Stimulated activated CD4-positive, alpha-beta T cell treated with anti-CD3 and anti-CD28 coated beads, Interleukin-2, amount 100 ng/mL, for 48 hours (primary cell): ENCODE data around the gene PCNX2.

Experiments used
- DNase-seq, 2 donors: peaks; one replicate each; pipeline ENCODE4 v3.0.0-alpha.2; 2020

Gene PCNX2

DNA sequence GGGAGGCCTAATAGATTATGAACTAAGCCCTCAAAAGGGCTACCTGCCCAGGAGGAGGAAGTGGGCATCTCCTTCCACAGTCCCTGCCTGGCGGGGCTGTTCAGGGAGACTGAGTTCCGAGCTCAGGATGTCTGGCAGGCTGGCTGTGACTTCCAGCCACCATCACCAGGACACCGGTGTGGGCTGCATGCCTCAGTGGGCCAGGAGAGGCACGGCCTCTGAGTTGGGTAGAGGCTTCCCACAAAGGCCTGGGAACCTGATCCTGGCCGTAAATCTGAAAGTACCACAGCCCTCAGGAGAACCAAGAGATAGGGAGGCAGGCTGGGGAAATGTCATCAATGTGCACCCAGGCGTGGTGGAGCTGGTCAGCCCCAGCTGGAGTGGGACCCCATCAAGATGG lies 316.0 kb downstream of the PCNX2 start:
- no peak for DNase-seq

DNA sequence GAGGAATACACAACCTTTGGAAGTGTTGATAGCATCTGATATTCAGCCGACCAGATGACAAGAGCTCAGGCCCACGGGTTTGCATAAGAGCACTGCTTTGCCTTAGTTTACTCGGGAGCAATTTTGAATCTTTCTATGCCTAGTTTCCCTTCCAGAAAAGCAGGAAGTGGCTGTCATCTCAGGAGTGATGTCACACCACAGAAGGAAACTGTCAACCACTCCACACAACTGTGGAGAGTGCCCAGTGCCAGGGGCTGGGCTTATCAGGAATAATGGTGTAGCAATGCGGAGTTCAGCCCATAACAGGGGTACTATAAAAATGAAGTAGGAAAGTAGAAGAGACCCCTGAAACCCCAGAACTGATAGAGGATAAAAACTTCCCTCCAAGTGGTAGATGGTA lies 316.7 kb downstream of the PCNX2 start:
- DNase-seq, result no peak

GRCh38 chr1:232978091-232978634 lies 317.4 kb downstream of the PCNX2 start:
- no peak for DNase-seq

DNA sequence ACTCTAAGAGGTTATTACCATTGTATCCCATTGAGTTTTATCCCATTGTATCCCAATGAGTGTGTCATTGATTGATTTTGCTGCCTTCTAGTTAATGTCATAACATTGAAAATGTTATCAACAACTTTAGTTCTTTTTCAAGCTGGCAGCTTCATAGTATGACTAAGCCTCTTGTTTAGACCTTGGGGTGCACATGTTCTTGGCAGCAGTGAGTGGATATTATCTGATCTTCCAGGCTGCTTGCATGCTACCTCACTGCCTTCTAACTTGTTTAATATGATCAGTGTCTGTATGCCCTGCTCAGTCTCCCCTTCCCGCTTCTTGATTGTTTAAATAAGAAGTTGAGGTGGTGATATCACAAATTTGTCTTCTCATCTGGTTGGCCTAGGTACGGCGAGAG lies 320.6 kb downstream of the PCNX2 start:
- DNase-seq, result no peak

- no peak for DNase-seq
These were observed 321.6 kb downstream of the PCNX2 start for GRCh38 chr1:232973652-232974611.

GRCh38 chr1:232970508-232970907 lies 325.0 kb downstream of the PCNX2 start:
- DNase-seq, result no peak

GRCh38 chr1:232969799-232970198 lies 325.7 kb downstream of the PCNX2 start:
- no peak for DNase-seq

DNA sequence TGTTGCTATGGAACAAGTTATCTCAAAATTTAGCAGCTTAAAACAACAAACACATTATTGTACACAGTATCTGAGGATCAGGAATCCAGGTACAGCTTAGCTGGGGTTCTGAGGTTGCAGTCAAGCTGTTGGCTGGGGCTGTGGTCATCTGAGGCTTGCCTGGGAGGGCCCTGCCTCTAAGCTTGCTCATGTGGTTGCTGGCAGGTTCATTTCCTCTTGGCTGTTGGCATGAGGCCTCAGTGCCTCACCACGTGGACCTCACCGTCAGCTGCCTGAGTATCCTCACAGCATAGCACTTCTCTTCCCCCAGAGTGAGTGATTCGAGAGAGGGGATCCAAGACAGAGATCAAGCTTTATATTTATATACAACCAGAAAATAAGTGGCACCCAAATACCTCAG lies 326.6 kb downstream of the PCNX2 start:
- no peak for DNase-seq

GRCh38 chr1:232968391-232968790 lies 327.1 kb downstream of the PCNX2 start:
- no peak for DNase-seq

GRCh38 chr1:232966663-232967062 lies 328.9 kb downstream of the PCNX2 start:
- DNase-seq, result no peak

GRCh38 chr1:232965912-232966217 lies 329.7 kb downstream of the PCNX2 start:
- DNase-seq, result no peak

- DNase-seq, result no peak
These were observed 330.2 kb downstream of the PCNX2 start for GRCh38 chr1:232965124-232965911.

GRCh38 chr1:232964601-232965000 lies 330.9 kb downstream of the PCNX2 start:
- no peak for DNase-seq

DNA sequence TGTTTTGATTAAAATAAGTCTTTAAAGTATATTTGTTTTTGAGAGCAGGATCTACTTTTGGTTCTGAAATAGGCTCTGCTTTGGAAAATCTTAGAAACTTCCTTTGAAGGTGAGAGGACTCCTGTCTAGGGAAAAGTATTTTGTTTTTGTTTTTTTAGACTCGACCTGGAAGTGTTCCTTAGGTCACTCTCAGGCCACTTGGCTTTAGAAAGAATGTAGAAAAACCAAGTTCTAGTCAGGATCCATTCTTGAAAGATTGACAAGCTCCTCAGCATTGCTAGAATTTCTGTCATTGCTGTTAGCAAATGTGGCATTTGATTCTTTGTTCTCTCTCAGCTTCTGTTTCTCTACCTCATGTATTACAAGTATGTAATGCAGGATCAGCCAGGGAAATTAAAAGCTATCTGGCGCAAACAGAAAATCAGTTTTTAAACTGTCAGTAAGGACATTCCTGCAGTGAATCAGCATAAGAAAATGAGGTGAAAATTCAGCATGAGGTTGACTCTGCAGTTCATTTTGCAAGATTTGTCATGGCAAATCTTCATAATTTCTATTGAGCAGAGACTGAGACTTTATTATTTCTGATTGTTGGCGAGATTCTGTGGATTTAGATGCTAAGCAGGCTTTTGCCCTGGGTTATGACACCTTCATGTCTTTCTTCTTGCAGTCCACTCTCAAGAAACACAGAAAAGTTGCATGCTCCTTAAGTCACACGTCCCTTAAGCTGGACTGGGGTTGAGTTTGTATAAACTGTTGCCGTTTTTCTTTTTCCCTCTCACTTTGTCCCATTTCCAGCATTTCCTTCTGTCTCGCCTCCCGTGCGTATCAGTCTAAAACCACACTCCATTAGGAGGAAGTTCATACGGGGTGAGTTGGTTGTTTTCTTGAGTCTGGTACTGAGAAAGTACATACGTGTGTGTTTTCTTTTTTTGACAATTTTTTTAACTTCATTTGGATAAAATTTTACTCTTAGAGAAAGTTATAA lies 332.5 kb downstream of the PCNX2 start:
- DNase-seq, result no peak

- no peak for DNase-seq
These were observed 337.5 kb downstream of the PCNX2 start for GRCh38 chr1:232958067-232958466.

- no peak for DNase-seq
These were observed 339.4 kb downstream of the PCNX2 start for GRCh38 chr1:232956081-232956480.

DNA sequence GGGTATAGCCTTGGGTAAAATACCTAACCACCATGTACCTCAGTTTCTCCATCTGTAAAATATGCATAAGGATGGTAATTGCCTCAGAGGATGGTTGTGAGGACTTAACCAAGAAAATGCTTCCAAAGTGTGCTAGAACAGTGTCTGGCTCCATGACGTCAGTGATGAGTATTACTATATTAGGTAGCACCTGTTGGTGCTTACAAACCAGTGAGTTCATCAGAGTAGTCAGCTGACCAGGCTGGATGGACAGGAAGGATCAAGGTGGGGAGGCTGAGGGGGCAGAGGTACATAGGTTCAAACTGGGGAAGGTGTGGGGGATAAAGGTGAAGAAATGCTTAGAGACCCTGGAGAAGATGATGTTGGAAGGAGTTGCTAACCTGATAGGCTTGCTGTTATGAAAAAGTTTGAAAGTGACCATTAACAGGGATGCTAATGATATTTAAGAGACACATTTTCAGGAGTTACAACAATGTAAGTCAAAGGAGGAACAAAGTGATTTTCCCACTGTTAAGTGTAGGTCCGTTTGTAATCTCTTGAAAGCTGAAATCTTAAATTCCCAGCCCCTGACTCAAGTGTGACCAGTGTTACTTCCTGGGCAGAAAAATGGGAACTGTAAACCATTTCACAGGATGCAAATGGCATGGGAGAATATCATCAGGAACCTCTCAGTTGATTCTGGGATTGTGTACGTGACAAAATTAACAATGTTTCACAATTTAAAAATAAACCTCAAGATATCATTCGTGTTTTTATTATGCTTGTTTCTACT lies 340.7 kb downstream of the PCNX2 start:
- no peak for DNase-seq

DNA sequence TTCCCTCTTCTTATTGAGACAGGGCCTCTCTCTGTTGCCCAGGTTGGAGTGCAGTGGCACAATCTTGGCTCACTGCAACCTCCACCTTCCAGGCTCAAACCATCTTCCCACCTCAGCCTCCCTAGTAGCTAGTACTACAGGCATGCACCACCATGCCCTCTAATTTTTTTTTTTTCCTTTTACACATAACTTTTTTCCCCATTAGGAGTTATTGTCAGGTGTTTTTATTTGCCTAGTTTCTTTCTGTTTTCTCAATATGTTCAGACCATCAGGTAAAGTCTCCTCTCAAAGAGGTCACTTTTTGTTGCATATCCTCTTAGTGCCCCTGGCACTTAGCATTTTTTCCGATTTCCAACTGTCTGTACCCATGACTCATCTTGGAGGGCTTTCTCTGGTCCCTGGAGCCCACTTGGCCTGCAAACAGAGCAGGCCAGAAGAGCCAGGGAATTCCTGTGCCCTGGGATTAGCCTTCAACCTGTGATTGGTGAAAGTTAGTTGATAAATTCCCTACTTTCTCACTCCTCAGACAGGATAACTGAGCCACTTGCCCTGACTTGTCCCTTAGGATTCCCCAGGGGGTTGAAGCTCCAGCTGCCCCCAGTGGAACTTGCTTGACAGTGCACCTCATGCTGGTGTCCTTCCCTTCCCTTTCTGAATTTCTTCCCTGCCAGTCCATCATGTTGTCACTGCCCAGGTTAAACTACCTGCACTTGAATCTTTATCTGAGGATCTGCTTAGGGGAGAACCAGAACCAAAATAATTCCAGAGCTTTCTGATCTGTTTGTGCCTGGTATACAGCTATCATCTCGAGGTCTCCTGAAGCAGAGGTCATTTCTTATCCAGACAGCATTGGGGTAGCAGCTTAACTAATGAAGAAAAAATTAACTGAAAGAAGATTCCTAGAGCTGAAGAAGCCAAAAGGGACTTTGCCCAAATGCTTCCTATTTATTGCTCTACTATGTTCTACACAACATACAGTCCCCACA lies 342.7 kb downstream of the PCNX2 start:
- peak; percentile 4 to 25 for DNase-seq

DNA sequence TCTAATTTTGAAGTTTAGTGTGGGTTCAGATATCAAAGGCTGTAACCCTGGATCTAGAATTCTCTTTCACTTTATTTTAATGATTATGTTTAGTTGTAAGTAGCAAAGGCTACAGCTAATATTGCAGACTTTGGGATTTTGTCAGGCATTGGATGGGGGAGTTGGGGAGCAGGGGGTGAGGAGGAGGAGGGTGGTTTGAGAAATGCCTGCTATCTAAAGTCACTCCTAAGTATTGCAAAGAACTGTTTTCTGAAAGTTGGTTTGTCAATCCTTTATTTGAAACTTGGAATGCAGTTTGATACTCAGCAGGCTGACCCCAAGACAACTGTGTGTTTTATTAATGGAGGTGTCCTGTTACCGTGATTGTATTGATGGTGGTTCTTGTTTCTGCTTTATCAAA lies 343.9 kb downstream of the PCNX2 start:
- DNase-seq, result no peak

- peak; percentile 8 to 13 for DNase-seq
These were observed 344.3 kb downstream of the PCNX2 start for GRCh38 chr1:232951180-232951579.
